Activated CD4-positive, alpha-beta memory T cell treated with anti-CD3 and anti-CD28 coated beads, Interleukin-2, amount 10 ng/mL, durations not matched to agents 7 days and 5 days (primary cell): ENCODE data around the gene CORIN. TPM values are rescaled to one million over a fixed set of nuclear protein-coding genes. Genes with fewer than 3 reads are reported as not detected.
"Not testable (repeated sequence)": the region's sequence is repeated elsewhere in the genome, so short reads cannot be mapped to it uniquely, and the experiment has no call there.

Experiments used
- CTCF ChIA-PET: fragments of 350-600 bp; sonication (Branson Sonifier 250); formaldehyde crosslinking; loops from one replicate; lab custom pipeline; 2021; ENCODE audit warnings: antibody characterized with exemption, inconsistent platforms; lab: Charles Lee
- POLR2A ChIA-PET: fragments of 350-600 bp; sonication (Branson Sonifier 250); formaldehyde crosslinking; loops from one replicate; lab custom pipeline; 2021; ENCODE audit warnings: antibody characterized with exemption; lab: Charles Lee
- DNase-seq: peaks from one replicate; pipeline ENCODE4 v3.0.0-alpha.2; 2020
- H3K27ac Mint-ChIP-seq: one replicate; pipeline ENCODE4 v1.8.0; 2021; ENCODE audit warnings: mild to moderate bottlenecking, mixed read lengths
- H3K27me3 Mint-ChIP-seq: one replicate; pipeline ENCODE4 v1.8.0; 2021; ENCODE audit warnings: mixed read lengths
- H3K36me3 Mint-ChIP-seq: one replicate; pipeline ENCODE4 v1.8.0; 2021; ENCODE audit warnings: low read depth, mixed read lengths
- H3K4me1 Mint-ChIP-seq: one replicate; pipeline ENCODE4 v1.8.0; 2021; ENCODE audit warnings: mixed read lengths
- H3K4me3 Mint-ChIP-seq: one replicate; pipeline ENCODE4 v1.8.0; 2021; ENCODE audit warnings: mild to moderate bottlenecking, mixed read lengths
- H3K9me3 Mint-ChIP-seq: one replicate; pipeline ENCODE4 v1.8.0; 2021; ENCODE audit warnings: mixed read lengths
- total RNA-seq, 2 experiments: library from RNA; stranded (reverse); gene quantifications; one replicate each; pipeline ENCODE4 v1.2.3, GENCODE V29; 2021

Gene CORIN
- total RNA-seq, 2 experiments from 2014 or later, result 0.08 TPM; not detected in 1

DNA sequence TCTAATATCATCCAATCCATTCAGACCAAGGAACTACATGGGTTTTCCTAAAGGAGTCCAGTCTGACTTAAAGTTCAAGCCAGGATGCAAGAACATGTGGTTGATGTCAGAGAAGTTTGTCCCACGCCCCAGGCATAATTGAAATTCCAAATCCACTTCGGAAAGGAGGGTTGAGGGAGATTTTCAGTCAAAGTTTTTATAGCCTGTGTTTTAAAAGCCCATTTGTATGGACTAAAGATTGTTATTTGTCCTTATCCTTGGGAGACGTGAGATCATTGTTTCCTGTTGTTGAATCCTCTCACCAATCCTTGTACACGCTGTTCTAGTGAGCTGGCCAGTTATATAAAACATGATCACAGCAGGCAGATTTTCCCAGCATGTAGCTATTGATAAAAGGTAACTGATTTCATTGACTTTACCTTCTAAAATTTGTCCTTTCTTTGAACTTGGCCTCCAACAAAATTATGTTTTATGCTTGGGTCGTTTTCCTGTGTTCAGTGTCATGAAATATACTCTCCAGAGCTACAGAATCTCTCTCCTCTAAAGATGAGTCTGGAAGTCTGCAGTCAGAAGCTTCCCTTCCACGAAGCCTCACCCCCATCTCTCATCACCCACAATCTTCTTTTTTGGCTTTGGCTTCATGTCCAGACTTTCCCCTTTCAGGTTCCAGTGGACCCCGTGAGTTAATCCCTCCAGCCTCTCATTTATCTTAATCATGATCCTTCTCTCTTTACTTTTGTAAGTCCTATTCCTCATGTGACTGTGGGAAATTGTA lies 259.9 kb downstream of the CORIN start:
- H3K27ac Mint-ChIP-seq, result no peak overlapping the region
- H3K27me3 Mint-ChIP-seq, result no peaks in the 10 kb centered on the region
- no peaks in the 10 kb centered on the region for H3K4me1 Mint-ChIP-seq
- ChIA-PET POLR2A (no interaction called here), CTCF (no interaction called here)
- no peak overlapping the region for H3K4me3 Mint-ChIP-seq
- H3K9me3 Mint-ChIP-seq, result no peaks in the 10 kb centered on the region
- DNase-seq, result no peak
- peaks cover 4% of the 10 kb centered on the region for H3K36me3 Mint-ChIP-seq

DNA sequence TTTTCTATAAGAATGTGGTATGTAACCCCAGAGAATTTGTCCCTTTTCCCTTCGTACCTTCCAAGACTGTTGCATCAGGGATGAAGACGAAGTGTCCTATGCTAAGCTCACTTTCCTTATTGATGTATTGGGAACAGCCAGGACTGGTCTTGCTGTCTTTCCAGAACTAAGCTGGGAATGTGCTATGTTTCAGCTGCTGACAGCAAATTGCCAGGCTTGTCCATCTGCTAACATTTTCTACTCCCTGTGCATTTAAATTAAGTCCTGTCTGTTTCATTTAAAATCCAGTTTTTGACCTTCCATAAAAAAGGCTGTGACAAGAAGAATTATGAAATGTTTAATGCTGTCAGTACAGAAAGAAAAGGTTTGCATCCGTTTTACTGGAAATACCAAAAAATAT lies 264.9 kb downstream of the CORIN start:
- CTCF ChIA-PET, result interaction anchor here (1.7 kb wide), 1 partner anchor 10 kb away, joined by 4 read pairs; no protein-coding TSS in a partner anchor
- POLR2A ChIA-PET, result interaction anchor here (1.2 kb wide), 1 partner anchor 24 kb away, joined by 3 read pairs; no protein-coding TSS in a partner anchor

DNA sequence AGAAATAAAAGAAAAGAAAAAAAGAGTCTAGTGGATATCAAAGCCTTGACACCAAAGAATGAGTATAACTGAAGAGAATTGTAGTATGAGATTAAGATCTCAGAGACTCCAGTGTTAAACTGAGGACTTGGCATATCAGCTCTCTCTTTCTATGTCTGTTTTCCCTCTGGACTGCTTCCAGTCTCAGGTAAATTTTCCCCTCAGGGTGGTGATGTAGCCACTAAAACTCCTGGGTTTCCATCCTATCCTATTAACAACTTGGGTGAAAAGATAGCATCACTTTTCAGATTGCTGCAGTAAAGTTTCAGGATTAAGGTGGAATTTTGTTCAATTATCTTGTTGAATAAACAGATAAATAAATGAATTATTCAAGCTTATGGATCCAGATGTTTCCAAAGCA lies 267.1 kb downstream of the CORIN start:
- Mint-ChIP-seq H3K4me3 (no peak overlapping the region), H3K27ac (no peak overlapping the region), H3K4me1 (no peaks in the 10 kb centered on the region), H3K27me3 (no peaks in the 10 kb centered on the region), H3K9me3 (no peaks in the 10 kb centered on the region), H3K36me3 (no peaks in the 10 kb centered on the region)
- no peak for DNase-seq
- ChIA-PET CTCF (no interaction called here), POLR2A (no interaction called here)

More for the DNA sequence above, 264.9 kb downstream of the CORIN start:
- peaks cover 4% of the 10 kb centered on the region for H3K36me3 Mint-ChIP-seq
- no peaks in the 10 kb centered on the region for H3K27me3 Mint-ChIP-seq
- no peak overlapping the region for H3K27ac Mint-ChIP-seq
- H3K9me3 Mint-ChIP-seq, result no peaks in the 10 kb centered on the region
- H3K4me3 Mint-ChIP-seq, result no peak overlapping the region
- DNase-seq, result no peak
- H3K4me1 Mint-ChIP-seq, result no peaks in the 10 kb centered on the region

DNA sequence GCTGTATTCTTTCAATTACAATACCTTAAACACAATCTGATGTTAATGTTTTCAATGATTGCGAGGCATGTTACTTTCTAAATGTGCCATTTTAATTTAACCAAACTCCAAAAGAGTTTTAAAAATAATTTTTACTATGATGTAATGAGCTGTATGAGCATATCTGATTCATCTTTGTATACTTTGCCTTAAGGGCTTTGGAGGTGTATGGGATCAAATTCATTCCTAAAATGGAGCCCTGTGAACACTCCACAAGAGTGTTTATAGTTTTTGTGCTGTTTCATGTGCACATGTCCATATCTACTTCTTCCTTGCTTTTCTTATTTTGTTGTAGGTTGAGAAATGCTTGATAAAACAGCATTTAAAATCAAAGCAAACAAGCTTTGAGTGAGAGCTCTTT lies 270.4 kb downstream of the CORIN start:
- CTCF ChIA-PET, result no interaction called here
- no peaks in the 10 kb centered on the region for H3K9me3 Mint-ChIP-seq
- H3K27me3 Mint-ChIP-seq, result no peaks in the 10 kb centered on the region
- DNase-seq, result no peak
- POLR2A ChIA-PET, result no interaction called here
- H3K36me3 Mint-ChIP-seq, result no peaks in the 10 kb centered on the region
- no peak overlapping the region for H3K4me3 Mint-ChIP-seq
- H3K4me1 Mint-ChIP-seq, result peaks cover 6% of the 10 kb centered on the region
- no peak overlapping the region for H3K27ac Mint-ChIP-seq

DNA sequence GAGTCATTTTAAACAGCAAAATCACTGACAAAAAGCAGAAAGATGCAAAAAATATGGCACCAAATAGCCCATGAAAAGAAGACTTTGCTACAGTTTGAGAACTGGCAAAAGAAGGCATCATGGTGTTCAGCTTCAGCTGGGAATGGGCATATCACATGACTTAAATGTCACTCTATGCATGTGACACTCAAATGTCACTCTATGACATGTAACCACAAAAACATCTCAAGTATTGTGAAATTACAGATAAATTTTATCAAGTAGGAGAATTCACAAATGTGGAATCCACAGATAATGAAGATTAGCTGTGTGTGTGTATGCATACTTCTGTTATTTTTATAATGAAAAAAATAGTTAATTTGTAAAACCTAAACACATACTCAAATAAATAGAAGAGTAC lies 270.9 kb downstream of the CORIN start:
- Mint-ChIP-seq H3K9me3 (no peaks in the 10 kb centered on the region), H3K36me3 (no peaks in the 10 kb centered on the region), H3K4me1 (peaks cover 10% of the 10 kb centered on the region), H3K27ac (no peak overlapping the region), H3K27me3 (no peaks in the 10 kb centered on the region), H3K4me3 (no peak overlapping the region)
- CTCF ChIA-PET, result no interaction called here
- DNase-seq, result no peak
- POLR2A ChIA-PET, result no interaction called here

DNA sequence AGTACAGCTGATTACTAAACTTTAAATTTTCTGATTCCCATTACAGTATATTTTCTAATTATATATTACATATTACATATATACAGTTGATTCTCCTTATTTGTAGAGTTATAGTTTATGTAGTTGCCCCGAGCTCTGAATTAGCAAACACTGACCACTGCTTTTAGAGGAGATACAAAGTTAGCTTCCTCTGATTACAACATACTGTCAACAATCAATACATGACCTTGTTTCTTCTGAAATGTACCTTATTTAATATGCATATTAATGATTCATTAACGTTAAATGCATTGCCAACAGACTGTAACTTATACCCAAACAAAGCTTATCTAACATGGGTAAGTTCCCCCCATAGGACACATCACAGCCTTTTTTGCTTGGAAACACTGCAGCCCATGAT lies 271.3 kb downstream of the CORIN start:
- Mint-ChIP-seq H3K9me3 (no peaks in the 10 kb centered on the region), H3K36me3 (no peaks in the 10 kb centered on the region), H3K27me3 (no peaks in the 10 kb centered on the region), H3K4me3 (no peak overlapping the region), H3K4me1 (peaks cover 10% of the 10 kb centered on the region), H3K27ac (no peak overlapping the region)
- ChIA-PET CTCF (no interaction called here), POLR2A (no interaction called here)
- no peak for DNase-seq

DNA sequence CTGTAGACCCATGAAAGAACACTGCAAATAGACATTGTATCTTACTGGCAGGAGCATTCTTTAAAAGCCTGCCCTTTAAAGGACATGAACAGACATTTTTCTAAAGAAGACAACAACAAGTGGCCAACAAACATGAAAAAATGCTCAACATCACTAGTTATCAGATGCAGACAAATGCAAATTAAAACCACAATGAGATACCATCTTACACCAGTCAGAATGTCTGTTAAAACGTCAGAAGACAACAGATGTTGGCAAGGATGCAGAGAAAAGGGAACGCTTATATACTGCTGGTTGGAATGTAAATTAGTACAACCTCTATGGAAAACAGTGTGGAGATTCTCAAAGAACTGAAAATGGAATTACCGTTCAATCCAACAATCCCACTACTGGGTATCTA lies 275.6 kb downstream of the CORIN start:
- Mint-ChIP-seq H3K4me1 (peaks cover 10% of the 10 kb centered on the region), H3K36me3 (peaks cover 3% of the 10 kb centered on the region), H3K27me3 (no peaks in the 10 kb centered on the region), H3K27ac (no peak overlapping the region), H3K4me3 (no peak overlapping the region), H3K9me3 (no peaks in the 10 kb centered on the region)
- ChIA-PET POLR2A (no interaction called here), CTCF (interaction anchor here (0.9 to 3.9 kb wide), 4 partner anchors 10 to 99 kb away, joined by 3 to 29 read pairs (median 13); partner anchors contain the start of genes ATP10D and COMMD8)
- DNase-seq, result no peak

DNA sequence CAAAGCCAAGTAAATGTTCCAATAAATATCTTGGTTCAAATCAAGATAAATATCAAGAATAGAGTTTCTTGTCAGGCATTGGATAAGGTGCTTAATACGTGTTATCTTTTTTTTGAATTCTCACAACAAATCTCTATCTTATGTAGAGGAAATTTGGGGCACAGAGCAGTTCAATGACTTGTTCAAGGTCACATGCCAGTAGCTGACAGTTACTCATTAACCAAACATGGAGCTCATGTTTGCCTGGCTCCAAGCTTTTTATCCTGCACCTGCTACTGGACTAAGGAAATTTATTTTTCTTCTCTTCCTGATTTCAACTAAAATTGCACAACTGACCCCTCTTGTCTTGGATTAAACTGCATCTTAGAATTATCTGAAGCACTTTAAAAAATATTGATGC lies 276.5 kb downstream of the CORIN start:
- no peaks in the 10 kb centered on the region for H3K27me3 Mint-ChIP-seq
- H3K36me3 Mint-ChIP-seq, result peaks cover 3% of the 10 kb centered on the region
- no peak overlapping the region for H3K27ac Mint-ChIP-seq
- no peak overlapping the region for H3K4me3 Mint-ChIP-seq
- DNase-seq, result no peak
- peaks cover 10% of the 10 kb centered on the region for H3K4me1 Mint-ChIP-seq
- H3K9me3 Mint-ChIP-seq, result no peaks in the 10 kb centered on the region
- POLR2A ChIA-PET, result no interaction called here
- CTCF ChIA-PET, result interaction anchor here (0.9 kb wide), 1 partner anchor 98 kb away, joined by 3 read pairs; the partner anchor contains the start of gene COMMD8

DNA sequence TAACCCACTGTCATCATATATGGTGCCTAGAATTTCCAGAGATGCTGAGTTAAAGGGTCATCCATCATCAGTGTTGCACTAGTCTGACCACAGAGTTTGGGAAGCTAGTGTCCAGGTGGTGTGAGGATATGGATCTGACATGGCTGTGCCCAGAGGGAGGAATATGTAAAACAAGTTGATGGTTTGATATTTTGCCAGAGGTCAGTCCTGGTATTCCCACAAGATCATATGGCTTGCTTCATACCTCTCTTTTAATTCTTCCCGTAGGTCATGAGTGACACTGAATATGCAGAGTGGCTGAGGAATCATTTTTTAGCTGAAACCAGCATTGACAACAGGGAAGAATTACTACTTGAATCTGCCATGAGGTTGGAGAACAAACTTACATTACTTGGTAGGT lies 277.2 kb downstream of the CORIN start:
- ChIA-PET POLR2A (no interaction called here), CTCF (no interaction called here)
- Mint-ChIP-seq H3K4me1 (peaks cover 10% of the 10 kb centered on the region), H3K27ac (no peak overlapping the region), H3K27me3 (no peaks in the 10 kb centered on the region), H3K9me3 (no peaks in the 10 kb centered on the region), H3K4me3 (no peak overlapping the region), H3K36me3 (peaks cover 3% of the 10 kb centered on the region)
- no peak for DNase-seq

DNA sequence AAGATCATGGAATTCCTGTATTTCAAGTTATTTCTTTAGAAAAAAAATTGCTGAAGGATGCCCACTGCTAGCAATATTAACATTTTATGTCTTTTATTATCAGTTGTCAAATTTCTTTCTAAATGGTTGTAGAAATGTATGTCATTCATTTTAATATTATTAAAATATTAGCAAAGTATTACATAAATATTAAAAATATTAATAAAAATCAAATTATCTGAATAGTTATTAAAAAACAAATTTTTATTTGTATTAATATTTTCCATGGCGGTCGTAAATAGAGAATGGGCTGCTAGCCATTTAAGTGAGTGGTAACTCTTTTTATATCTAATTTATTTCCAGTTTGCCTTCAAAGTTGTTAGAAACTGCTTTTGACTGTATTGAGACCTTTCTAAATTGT lies 280.6 kb downstream of the CORIN start:
- Mint-ChIP-seq H3K36me3 (peaks cover 3% of the 10 kb centered on the region), H3K27ac (no peak overlapping the region), H3K9me3 (no peaks in the 10 kb centered on the region), H3K4me1 (peaks cover 2% of the 10 kb centered on the region), H3K4me3 (no peak overlapping the region), H3K27me3 (no peaks in the 10 kb centered on the region)
- DNase-seq, result no peak
- ChIA-PET POLR2A (no interaction called here), CTCF (no interaction called here)

DNA sequence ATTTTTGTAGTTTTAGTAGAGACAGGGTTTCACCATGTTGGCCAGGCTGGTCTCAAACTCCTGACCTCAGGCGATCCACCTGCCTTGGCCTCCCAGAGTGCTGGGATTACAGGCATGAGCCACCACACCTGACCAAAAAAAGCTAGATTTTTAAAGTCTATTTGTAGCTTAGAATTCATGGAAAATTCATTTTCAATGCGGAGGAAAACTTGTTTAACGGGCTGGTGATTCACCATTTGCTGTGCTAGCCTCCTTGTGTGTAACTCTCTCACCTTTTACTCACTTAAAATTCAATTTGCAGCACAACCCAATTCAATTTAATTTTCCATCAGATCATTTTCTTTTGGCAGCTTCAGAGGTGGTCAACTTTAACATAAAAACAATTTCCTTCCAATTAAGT lies 281.9 kb downstream of the CORIN start:
- ChIA-PET CTCF (interaction anchor here (1.3 kb wide), 1 partner anchor 12 kb away, joined by 3 read pairs; no protein-coding TSS in a partner anchor), POLR2A (interaction anchor here (1.2 kb wide), 1 partner anchor 71 kb away, joined by 3 read pairs; the partner anchor contains the start of gene ATP10D)
- H3K36me3 Mint-ChIP-seq, DNase-seq, H3K4me1 Mint-ChIP-seq, H3K27me3 Mint-ChIP-seq, H3K27ac Mint-ChIP-seq, H3K4me3 Mint-ChIP-seq, H3K9me3 Mint-ChIP-seq: not testable (repeated sequence)

DNA sequence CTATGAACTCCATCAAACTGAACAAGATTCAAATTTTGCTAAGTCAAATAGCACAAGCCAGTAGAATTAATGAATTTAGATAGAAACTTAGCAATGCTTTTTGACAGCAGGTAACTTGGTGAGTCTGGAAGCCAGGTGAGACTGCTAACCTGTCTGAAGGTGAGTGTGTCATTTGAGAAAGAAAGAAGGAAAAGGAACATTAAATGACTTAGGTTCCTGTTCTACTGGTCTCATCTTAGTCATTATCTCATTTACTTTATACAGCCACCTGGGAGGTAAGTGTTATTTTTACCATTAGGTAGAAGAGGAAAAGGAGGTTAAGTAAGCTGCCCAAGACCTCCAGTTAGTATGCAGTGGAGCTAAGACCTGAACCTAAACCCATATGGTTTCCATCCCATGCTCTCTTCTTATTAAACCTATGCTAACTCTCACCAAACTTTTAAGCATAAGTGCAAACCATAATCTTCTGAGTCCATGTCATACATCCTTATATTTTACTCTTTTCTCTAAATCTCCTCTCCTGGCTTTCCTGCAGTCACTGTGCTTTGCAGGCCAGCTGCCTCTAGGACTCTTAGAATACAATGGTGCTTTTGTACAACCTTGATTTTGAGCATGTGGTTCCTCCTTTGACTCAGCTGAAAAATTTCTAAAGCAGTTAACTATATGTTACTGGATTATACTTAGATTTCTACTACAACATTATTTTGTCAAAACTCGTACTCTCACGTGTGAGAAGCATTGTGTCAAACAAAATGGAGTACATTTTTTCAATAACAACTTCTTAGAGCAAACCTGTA lies 284.3 kb downstream of the CORIN start:
- no peak for DNase-seq
- H3K27ac Mint-ChIP-seq, result no peak overlapping the region
- H3K36me3 Mint-ChIP-seq, result peaks cover 3% of the 10 kb centered on the region
- H3K9me3 Mint-ChIP-seq, result no peaks in the 10 kb centered on the region
- ChIA-PET POLR2A (no interaction called here), CTCF (interaction anchor here (1.2 kb wide), 1 partner anchor 10 kb away, joined by 3 read pairs; no protein-coding TSS in a partner anchor)
- no peaks in the 10 kb centered on the region for H3K4me1 Mint-ChIP-seq
- H3K27me3 Mint-ChIP-seq, result no peaks in the 10 kb centered on the region
- H3K4me3 Mint-ChIP-seq, result no peak overlapping the region

DNA sequence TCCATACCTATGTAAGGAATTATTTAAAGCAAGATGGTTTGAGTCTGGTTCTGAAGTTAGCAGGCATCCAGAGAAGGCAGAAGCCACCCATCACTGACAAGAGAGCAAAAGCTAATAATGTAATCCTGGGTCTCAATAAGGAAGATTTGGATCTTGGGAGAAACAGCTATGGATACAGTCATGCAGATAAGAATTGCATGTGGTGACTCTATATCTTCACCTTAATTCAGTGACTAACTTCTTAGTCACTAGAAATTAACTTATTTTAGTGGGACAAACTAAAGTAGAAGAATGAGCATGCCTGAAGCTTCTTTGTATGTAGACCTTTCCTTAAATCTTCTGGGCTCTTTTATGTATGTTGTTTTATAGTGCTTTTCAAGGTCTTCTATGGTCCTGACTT lies 286.2 kb downstream of the CORIN start:
- Mint-ChIP-seq H3K27me3 (no peaks in the 10 kb centered on the region), H3K4me3 (no peak overlapping the region), H3K36me3 (peaks cover 3% of the 10 kb centered on the region), H3K4me1 (no peaks in the 10 kb centered on the region), H3K9me3 (no peaks in the 10 kb centered on the region), H3K27ac (no peak overlapping the region)
- ChIA-PET CTCF (interaction anchor here (1.0 kb wide), 1 partner anchor 20 kb away, joined by 3 read pairs; no protein-coding TSS in a partner anchor), POLR2A (no interaction called here)
- DNase-seq, result no peak
